Measurements from ENCODE around the gene CRABP1. TPM values are rescaled to one million over a fixed set of nuclear protein-coding genes. Genes with fewer than 3 reads are reported as not detected.

The CRABP1 gene
- total RNA-seq (2014; rRNA removed; shearing (Covaris generic)), result not detected in 2 replicates
- not detected in 2 replicates for total RNA-seq (2022)
- percentile 11 among the genes with signal in this experiment for Bru-seq, nascent RNA
- not detected for BruChase-seq, experiment 1, labeled RNA remaining after a 6-hour chase
- not detected for BruChase-seq, experiment 2, labeled RNA remaining after a 2-hour chase
- long read RNA-seq, result 0 reads

GRCh38 chr15:78340231-78341056, at the start of gene CRABP1:
CRABP1 (plus strand) TSS chr15:78340353; CDS start chr15:78340429, 76 bp downstream.
- no peaks in the 10 kb centered on the region for H3K79me2 ChIP-seq (ENCODE audit: insufficient read depth, low read depth, low read length)
- ChIA-PET POLR2A (no interaction called here), CTCF (ENCODE audit: unreplicated experiment) (no interaction called here)
- no peak for TF ChIP-seq CTCF (conservative IDR thresholded peaks at IDR 0.05; ENCODE audit: low read length)
- TF ChIP-seq EZH2phosphoT487 (IDR thresholded peaks at IDR 0.05; ENCODE audit: borderline replicate concordance, low read depth, low read length), result no peak
- H3K4me1 ChIP-seq (ENCODE audit: insufficient read depth, low read length, poor library complexity, severe bottlenecking), result peaks cover 21% of the 10 kb centered on the region
- H3K27ac ChIP-seq (ENCODE audit: low read depth, low read length, poor library complexity, severe bottlenecking), result no peak within 1 kb of the TSS
- no peak for DNase-seq (ENCODE audit: low spot score)
- no peak within 1 kb of the TSS for H3K4me3 ChIP-seq (ENCODE audit: low read depth, low read length, poor library complexity, severe bottlenecking)
- BruUV-seq (replicated peaks), result no TSS peak
- no peak within 1 kb of the TSS for H2AFZ ChIP-seq (ENCODE audit: low read length)
- intact Hi-C loops (cut with micrococcal nuclease; ENCODE audit: unreplicated experiment), result no loop called here
- no peaks in the 10 kb centered on the region for H3K36me3 ChIP-seq (ENCODE audit: insufficient read depth, low read length)
- no peaks in the 10 kb centered on the region for H3K9me3 ChIP-seq (ENCODE audit: low read length)
- peak within 1 kb of the TSS; percentile 28; the same call in 1 of the 2 replicates for H3K4me2 ChIP-seq (ENCODE audit: low read length)
- H4K20me1 ChIP-seq (ENCODE audit: insufficient read depth, low read length), result no peaks in the 10 kb centered on the region
- no peaks in the 10 kb centered on the region for H3K9me2 ChIP-seq (ENCODE audit: insufficient read depth, low read length)

DNA sequence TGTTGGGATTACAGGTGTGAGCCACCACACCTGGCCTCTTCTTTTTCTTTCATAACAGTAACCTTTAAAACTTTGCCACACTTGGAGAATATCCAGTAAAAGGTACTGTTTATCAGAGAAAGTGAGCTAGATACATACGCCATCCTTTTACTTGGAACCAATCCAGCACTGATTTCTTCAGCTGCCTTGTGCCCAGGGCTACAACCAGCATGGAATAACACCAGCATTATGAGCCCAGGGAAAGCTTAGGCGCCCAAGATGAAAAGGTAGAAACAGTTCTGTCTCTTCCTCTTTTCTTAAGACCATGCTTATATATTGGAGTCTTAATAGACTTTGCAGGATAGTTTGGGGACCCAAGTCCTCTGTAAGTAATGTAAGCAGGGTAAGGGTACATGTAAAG, 49.1 kb upstream of the CRABP1 start:
- TF ChIP-seq EZH2phosphoT487 (IDR thresholded peaks at IDR 0.05; ENCODE audit: borderline replicate concordance, low read depth, low read length) (no peak), CTCF (conservative IDR thresholded peaks at IDR 0.05; ENCODE audit: low read length) (no peak)
- no peak for DNase-seq (ENCODE audit: low spot score)
- no peak overlapping the region for H2AFZ ChIP-seq (ENCODE audit: low read length)
- no peak overlapping the region for H3K4me3 ChIP-seq (ENCODE audit: low read depth, low read length, poor library complexity, severe bottlenecking)
- peaks cover 66% of the 10 kb centered on the region for H3K36me3 ChIP-seq (ENCODE audit: insufficient read depth, low read length)
- ChIA-PET CTCF (ENCODE audit: unreplicated experiment) (no interaction called here), POLR2A (interaction anchor here (0.5 kb wide), 1 partner anchor 448 kb away, joined by 3 read pairs; no protein-coding TSS in a partner anchor)
- H3K4me2 ChIP-seq (ENCODE audit: low read length), result no peak overlapping the region
- no TSS peak for BruUV-seq (replicated peaks)
- no peaks in the 10 kb centered on the region for H3K79me2 ChIP-seq (ENCODE audit: insufficient read depth, low read depth, low read length)
- no peaks in the 10 kb centered on the region for H3K4me1 ChIP-seq (ENCODE audit: insufficient read depth, low read length, poor library complexity, severe bottlenecking)
- no peaks in the 10 kb centered on the region for H4K20me1 ChIP-seq (ENCODE audit: insufficient read depth, low read length)
- no peak overlapping the region for H3K27ac ChIP-seq (ENCODE audit: low read depth, low read length, poor library complexity, severe bottlenecking)
- no peaks in the 10 kb centered on the region for H3K9me2 ChIP-seq (ENCODE audit: insufficient read depth, low read length)
- H3K9me3 ChIP-seq (ENCODE audit: low read length), result no peaks in the 10 kb centered on the region
- intact Hi-C loops (cut with micrococcal nuclease; ENCODE audit: unreplicated experiment), result no loop called here

- Histone ChIP-seq H3K79me2 (ENCODE audit: insufficient read depth, low read depth, low read length) (no peaks in the 10 kb centered on the region), H3K9me3 (ENCODE audit: low read length) (no peaks in the 10 kb centered on the region), H2AFZ (ENCODE audit: low read length) (no peak overlapping the region), H3K4me3 (ENCODE audit: low read depth, low read length, poor library complexity, severe bottlenecking) (no peak overlapping the region), H3K4me2 (ENCODE audit: low read length) (no peak overlapping the region), H3K9me2 (ENCODE audit: insufficient read depth, low read length) (no peaks in the 10 kb centered on the region), H4K20me1 (ENCODE audit: insufficient read depth, low read length) (no peaks in the 10 kb centered on the region), H3K27ac (ENCODE audit: low read depth, low read length, poor library complexity, severe bottlenecking) (no peak overlapping the region), H3K36me3 (ENCODE audit: insufficient read depth, low read length) (peaks cover 62% of the 10 kb centered on the region), H3K4me1 (ENCODE audit: insufficient read depth, low read length, poor library complexity, severe bottlenecking) (no peaks in the 10 kb centered on the region)
- CTCF ChIA-PET (ENCODE audit: unreplicated experiment), result no interaction called here
- no TSS peak for BruUV-seq (replicated peaks)
- intact Hi-C loops (cut with micrococcal nuclease; ENCODE audit: unreplicated experiment), result no loop called here
- DNase-seq (ENCODE audit: low spot score), result no peak
- TF ChIP-seq EZH2phosphoT487 (IDR thresholded peaks at IDR 0.05; ENCODE audit: borderline replicate concordance, low read depth, low read length), result no peak
- TF ChIP-seq CTCF (conservative IDR thresholded peaks at IDR 0.05; ENCODE audit: low read length), result no peak
- POLR2A ChIA-PET, result no interaction called here
Measured at GRCh38 chr15:78291698-78292097, 48.5 kb upstream of the CRABP1 start.

Data from OCI-LY7 (cell line).